ENCODE measurements around the gene PDZRN4.

Gene PDZRN4

DNA sequence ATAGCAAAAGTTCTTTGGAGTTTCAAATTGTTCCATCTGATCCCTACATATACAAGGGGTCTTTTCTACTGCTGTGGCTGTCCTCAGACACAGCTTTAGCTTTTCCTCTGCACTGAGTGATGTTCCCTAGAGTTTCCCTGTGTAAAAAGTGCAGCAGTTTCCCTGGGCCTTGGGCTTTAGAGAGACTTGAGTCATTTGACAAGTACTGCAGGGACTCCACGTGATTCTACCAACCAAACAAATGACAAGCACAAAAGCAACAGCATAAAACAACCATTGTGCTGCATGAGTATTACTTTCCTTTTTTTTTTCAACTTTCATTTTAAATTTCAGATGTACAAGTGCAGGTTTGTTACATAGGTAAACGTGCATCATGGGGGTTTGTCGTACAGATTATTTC is 272.8 kb downstream of the PDZRN4 start:
- no peak overlapping the region for H3K4me2 ChIP-seq
- H3K9me3 ChIP-seq: no peaks in the 10 kb centered on the region
- TF ChIP-seq Cebpa-rat (IDR thresholded peaks at IDR 0.05): no peak
- H3K4me3 ChIP-seq: no peak overlapping the region
- no peaks in the 10 kb centered on the region for H3K36me3 ChIP-seq
- no peaks in the 10 kb centered on the region for H4K20me1 ChIP-seq
- no peaks in the 10 kb centered on the region for H3K27me3 ChIP-seq
- no peaks in the 10 kb centered on the region for H3K4me1 ChIP-seq
- no peak overlapping the region for H3K9ac ChIP-seq
- H3K27ac ChIP-seq: no peak overlapping the region

DNA sequence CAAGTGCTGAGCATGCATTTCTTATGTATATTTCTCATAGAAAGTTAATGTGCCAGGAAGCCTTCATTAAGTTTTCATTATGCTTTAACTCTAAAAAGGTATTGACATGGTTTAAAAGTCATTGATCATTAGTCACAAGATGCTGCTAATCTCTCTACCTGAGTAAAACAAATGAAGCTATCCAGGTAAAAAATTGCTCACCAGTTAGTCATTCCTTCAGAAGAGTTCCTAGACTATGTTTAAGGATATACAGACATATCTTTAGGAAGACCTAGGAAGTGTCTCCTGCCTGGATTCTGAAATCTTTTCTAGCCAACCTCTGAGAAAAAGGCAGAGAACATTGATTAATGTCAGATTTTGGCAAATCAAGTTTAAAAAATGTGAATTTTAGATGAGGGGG is 274.2 kb downstream of the PDZRN4 start:
- H3K4me3 ChIP-seq: no peak overlapping the region
- no peak for TF ChIP-seq Cebpa-rat (IDR thresholded peaks at IDR 0.05)
- no peaks in the 10 kb centered on the region for H3K36me3 ChIP-seq
- no peaks in the 10 kb centered on the region for H3K27me3 ChIP-seq
- no peak overlapping the region for H3K27ac ChIP-seq
- no peak overlapping the region for H3K9ac ChIP-seq
- no peaks in the 10 kb centered on the region for H3K4me1 ChIP-seq
- no peaks in the 10 kb centered on the region for H3K9me3 ChIP-seq
- H3K4me2 ChIP-seq: no peak overlapping the region
- no peaks in the 10 kb centered on the region for H4K20me1 ChIP-seq

DNA sequence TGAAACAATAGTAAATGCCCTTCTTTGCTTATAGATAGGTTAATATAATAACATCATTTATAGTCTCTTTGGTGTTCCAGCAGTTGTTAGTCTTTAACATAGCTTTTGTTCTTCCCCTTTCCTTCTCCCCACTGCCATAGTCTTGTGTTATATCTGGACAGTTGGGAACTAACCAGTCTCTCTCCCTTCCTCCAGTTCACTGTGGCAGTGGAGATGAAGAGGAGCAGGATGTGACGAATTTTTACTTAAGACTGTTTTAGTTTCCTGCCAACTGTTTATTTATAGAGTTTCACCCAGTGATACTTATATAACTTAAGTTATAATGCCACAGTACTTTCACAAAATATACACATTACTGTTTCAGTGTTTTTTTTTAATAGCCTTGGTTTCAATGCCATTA is 277.4 kb downstream of the PDZRN4 start:
- Histone ChIP-seq H3K27me3 (no peaks in the 10 kb centered on the region), H3K9me3 (no peaks in the 10 kb centered on the region), H3K36me3 (no peaks in the 10 kb centered on the region), H3K4me3 (no peak overlapping the region), H3K4me2 (no peak overlapping the region), H3K9ac (no peak overlapping the region), H3K27ac (no peak overlapping the region), H4K20me1 (no peaks in the 10 kb centered on the region), H3K4me1 (peaks cover 11% of the 10 kb centered on the region; the same call in 1 of the 2 replicates)
- no peak for TF ChIP-seq Cebpa-rat (IDR thresholded peaks at IDR 0.05)

DNA sequence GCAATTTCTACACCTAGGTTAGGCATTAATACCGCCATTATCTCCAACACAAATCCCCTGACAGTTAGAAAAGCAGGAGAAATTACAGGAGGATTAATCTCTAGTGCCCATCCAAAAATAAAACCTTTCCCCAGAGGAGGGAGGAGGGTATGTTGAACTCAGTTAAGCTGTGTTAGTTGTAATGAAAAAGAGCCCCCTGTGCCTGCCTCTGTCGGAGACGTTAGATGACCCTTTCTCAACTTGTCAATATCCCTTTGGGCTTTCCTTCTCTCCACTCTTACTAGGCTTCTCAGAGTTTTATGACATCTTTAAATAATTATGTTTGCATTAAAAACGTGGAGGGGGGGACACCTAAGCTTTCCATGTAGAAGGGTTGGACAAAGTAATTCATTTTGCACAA is 278.2 kb downstream of the PDZRN4 start:
- TF ChIP-seq Cebpa-rat (IDR thresholded peaks at IDR 0.05): no peak
- H3K36me3 ChIP-seq: no peaks in the 10 kb centered on the region
- H3K4me2 ChIP-seq: no peak overlapping the region
- no peak overlapping the region for H3K4me3 ChIP-seq
- no peaks in the 10 kb centered on the region for H3K9me3 ChIP-seq
- H3K27ac ChIP-seq: no peak overlapping the region
- no peaks in the 10 kb centered on the region for H4K20me1 ChIP-seq
- H3K9ac ChIP-seq: no peak overlapping the region
- peaks cover 11% of the 10 kb centered on the region; the same call in 1 of the 2 replicates for H3K4me1 ChIP-seq
- no peaks in the 10 kb centered on the region for H3K27me3 ChIP-seq

DNA sequence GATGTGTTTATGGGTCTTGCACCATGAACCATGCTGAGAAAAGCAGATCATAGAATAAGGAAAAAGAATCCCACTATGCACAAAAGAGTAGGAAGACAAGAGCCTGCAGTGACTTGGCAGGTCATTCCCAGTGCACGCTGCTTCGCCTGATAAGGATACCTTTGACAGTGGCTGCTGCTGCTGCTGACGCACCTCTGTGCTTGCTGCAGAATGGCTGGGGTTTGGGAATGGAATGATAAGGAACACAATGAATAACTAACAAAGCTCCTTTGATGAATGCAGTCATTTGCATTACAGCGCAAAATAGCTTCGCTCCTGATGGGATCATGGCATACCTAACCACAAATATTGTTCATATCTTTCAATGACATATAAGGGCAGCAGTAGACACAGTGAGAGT is 278.7 kb downstream of the PDZRN4 start:
- peaks cover 11% of the 10 kb centered on the region; the same call in 1 of the 2 replicates for H3K4me1 ChIP-seq
- no peaks in the 10 kb centered on the region for H3K36me3 ChIP-seq
- H3K27me3 ChIP-seq: no peaks in the 10 kb centered on the region
- no peak overlapping the region for H3K4me3 ChIP-seq
- H3K9ac ChIP-seq: no peak overlapping the region
- no peak overlapping the region for H3K4me2 ChIP-seq
- TF ChIP-seq Cebpa-rat (IDR thresholded peaks at IDR 0.05): no peak
- no peaks in the 10 kb centered on the region for H3K9me3 ChIP-seq
- H4K20me1 ChIP-seq: no peaks in the 10 kb centered on the region
- H3K27ac ChIP-seq: no peak overlapping the region

DNA sequence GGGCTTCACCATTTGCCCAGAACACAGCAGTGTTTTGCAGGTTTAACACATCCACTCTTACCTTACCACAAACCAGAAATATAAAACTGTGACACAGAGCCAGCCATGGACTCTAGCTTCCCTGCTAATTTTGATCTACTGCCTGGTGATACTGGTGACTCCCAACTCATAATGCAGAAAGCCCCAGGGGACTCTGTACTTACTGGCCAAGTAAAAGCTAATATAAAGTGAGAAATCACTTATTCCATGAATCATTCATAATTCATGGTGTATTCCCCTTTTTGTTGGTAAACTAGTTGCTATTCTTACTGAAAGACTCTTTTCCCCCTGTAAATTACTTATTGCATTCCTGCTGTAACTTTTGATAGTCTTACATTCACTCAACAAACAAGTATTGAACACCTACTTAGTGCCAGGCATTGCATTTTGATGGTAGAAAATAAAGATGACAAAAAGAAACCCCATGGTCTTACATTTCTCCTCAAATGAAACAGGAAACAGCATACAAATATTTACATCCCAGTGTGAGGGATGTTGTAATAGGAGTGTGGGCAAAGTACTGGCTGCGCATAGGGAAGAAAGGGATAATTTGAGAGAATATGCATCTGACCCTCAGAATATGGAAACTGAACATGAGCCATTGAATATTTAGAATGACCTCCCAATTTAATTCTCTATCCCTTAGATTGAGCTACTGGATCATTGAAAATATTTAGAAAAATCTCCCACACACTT is 279.6 kb downstream of the PDZRN4 start:
- Histone ChIP-seq H3K4me2 (no peak overlapping the region), H3K36me3 (no peaks in the 10 kb centered on the region), H4K20me1 (no peaks in the 10 kb centered on the region), H3K27ac (no peak overlapping the region), H3K27me3 (no peaks in the 10 kb centered on the region), H3K9me3 (no peaks in the 10 kb centered on the region), H3K4me3 (no peak overlapping the region), H3K9ac (no peak overlapping the region), H3K4me1 (peaks cover 11% of the 10 kb centered on the region; the same call in 1 of the 2 replicates)
- TF ChIP-seq Cebpa-rat (IDR thresholded peaks at IDR 0.05): no peak

DNA sequence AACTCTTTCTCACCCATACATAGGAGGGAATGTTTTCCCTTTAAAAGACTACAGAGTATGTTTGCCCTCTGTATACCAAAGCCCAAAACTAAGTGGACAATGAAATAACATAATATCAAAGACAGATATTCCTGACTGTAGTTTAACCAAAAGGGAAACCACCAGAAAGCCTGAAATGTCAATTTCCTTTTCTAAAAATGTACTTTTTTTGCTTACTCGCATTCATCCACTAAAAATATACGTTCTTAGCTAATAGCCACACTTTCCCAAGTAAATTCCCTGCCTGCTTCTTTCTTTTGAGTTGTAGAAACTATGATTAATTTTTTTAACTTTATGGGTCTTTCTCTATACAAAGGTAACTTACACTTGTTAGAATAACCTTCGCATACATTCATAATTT is 280.2 kb downstream of the PDZRN4 start:
- H3K4me2 ChIP-seq: no peak overlapping the region
- TF ChIP-seq Cebpa-rat (IDR thresholded peaks at IDR 0.05): no peak
- no peaks in the 10 kb centered on the region for H3K36me3 ChIP-seq
- H3K9me3 ChIP-seq: no peaks in the 10 kb centered on the region
- no peak overlapping the region for H3K4me3 ChIP-seq
- H3K9ac ChIP-seq: no peak overlapping the region
- peaks cover 11% of the 10 kb centered on the region; the same call in 1 of the 2 replicates for H3K4me1 ChIP-seq
- no peak overlapping the region for H3K27ac ChIP-seq
- no peaks in the 10 kb centered on the region for H4K20me1 ChIP-seq
- H3K27me3 ChIP-seq: no peaks in the 10 kb centered on the region

DNA sequence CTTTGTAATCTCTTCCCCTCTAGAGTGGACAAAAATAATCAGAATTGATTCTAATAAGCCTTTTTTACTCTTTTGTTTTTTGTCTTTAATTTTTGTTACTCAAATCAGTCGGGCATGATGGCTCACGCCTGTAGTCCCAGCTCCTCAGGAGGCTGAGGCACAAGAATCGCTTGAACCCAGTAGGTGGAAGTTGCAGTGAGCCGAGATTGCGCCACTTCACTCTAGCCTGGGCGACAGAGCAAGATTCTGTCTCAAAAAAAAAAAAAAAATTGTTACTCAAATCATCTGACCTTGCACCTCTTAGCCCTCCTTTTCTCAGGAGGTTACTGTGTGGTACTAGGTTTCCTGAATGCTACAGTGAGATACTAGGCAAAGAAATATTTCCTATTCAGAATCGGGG is 280.6 kb downstream of the PDZRN4 start:
- Histone ChIP-seq H3K9me3 (no peaks in the 10 kb centered on the region), H3K4me3 (no peak overlapping the region), H4K20me1 (no peaks in the 10 kb centered on the region), H3K4me2 (no peak overlapping the region), H3K4me1 (peaks cover 11% of the 10 kb centered on the region; the same call in 1 of the 2 replicates), H3K36me3 (no peaks in the 10 kb centered on the region), H3K9ac (no peak overlapping the region), H3K27me3 (no peaks in the 10 kb centered on the region), H3K27ac (no peak overlapping the region)
- TF ChIP-seq Cebpa-rat (IDR thresholded peaks at IDR 0.05): no peak

DNA sequence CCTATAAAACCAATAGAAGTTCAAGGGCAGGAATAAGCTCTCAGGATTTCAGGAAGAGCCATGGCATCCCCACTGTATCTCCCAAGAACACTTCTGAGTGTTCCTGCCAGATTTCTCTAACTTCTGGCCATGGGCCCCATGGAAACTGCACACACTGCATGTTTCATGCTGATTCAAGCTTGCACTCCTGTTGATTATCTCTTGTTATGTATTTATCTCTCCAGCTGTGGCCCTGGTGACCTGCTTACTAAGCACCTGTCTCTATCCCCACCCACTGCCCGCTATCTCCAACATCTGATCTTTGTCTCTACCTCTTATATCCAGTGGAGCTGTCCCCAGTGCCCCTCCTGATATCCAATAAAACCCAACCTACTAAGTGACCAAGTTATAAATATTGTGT is 285.3 kb downstream of the PDZRN4 start:
- no peak for TF ChIP-seq Cebpa-rat (IDR thresholded peaks at IDR 0.05)

DNA sequence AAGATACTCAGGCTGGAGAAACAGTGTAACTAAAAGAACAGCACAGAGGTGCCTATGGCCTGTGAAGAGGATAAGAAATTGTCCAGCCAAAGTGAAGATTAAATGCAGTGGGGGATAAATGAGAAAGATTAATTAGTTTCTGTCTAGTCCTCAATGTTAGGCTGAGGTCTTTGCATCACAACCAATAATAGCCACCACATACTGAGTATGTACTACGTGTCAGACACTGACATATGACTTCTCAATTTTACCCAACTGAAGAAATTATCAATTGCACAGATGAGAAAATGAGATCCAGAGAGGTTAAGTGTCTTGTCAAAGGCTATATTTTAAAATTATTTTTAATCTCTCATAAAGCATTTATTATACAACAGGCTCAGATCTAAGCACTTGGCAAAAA is 285.9 kb downstream of the PDZRN4 start:
- H3K27me3 ChIP-seq: no peaks in the 10 kb centered on the region
- no peak overlapping the region for H3K27ac ChIP-seq
- H3K4me2 ChIP-seq: no peak overlapping the region
- TF ChIP-seq Cebpa-rat (IDR thresholded peaks at IDR 0.05): no peak
- H4K20me1 ChIP-seq: no peaks in the 10 kb centered on the region
- no peak overlapping the region for H3K4me3 ChIP-seq
- H3K9me3 ChIP-seq: no peaks in the 10 kb centered on the region
- H3K36me3 ChIP-seq: no peaks in the 10 kb centered on the region
- no peak overlapping the region for H3K9ac ChIP-seq
- no peaks in the 10 kb centered on the region for H3K4me1 ChIP-seq

More for the DNA sequence above, 285.3 kb downstream of the PDZRN4 start:
- Histone ChIP-seq H3K9ac (no peak overlapping the region), H3K4me3 (no peak overlapping the region), H3K4me1 (peaks cover 5% of the 10 kb centered on the region; the same call in 1 of the 2 replicates), H3K36me3 (no peaks in the 10 kb centered on the region), H4K20me1 (no peaks in the 10 kb centered on the region), H3K9me3 (no peaks in the 10 kb centered on the region), H3K4me2 (no peak overlapping the region), H3K27me3 (no peaks in the 10 kb centered on the region), H3K27ac (no peak overlapping the region)

Data from BLaER1 (cell line).